ENCODE data around the gene IPMK.
"Not testable (repeated sequence)": the region's sequence is repeated elsewhere in the genome, so short reads cannot be mapped to it uniquely, and the experiment has no call there.

Gene IPMK

DNA sequence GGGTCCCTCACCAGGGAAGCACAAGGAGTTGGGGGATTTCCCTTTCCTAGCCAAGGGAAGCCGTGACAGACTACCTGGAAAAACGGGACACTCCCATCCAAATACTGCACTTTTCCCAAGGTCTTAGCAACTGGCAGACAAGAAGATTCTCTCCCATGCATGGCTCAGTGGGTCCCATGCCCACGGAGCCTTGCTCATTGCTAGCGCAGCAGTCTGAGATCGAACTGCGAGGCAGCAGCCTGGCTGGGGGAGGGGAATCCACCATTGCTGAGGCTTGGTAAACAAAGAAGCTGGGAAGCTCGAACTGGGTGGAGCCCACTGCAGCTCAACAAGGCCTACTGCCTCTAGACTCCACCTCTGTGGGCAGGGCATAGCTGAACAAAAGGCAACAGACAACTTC is 37.8 kb downstream of the IPMK start:
- peaks cover 24% of the 10 kb centered on the region for H3K4me1 Mint-ChIP-seq (ENCODE audit: low read depth)
- H3K4me3 Mint-ChIP-seq; intact Hi-C loops (cut with micrococcal nuclease); H3K27ac Mint-ChIP-seq; H3K27me3 Mint-ChIP-seq; H3K9me3 Mint-ChIP-seq: not testable (repeated sequence)
- H3K36me3 Mint-ChIP-seq (ENCODE audit: low read depth), result peaks cover 89% of the 10 kb centered on the region

GRCh38 chr10:58225654-58226053 is 42.0 kb downstream of the IPMK start:
- no peaks in the 10 kb centered on the region for H3K27me3 Mint-ChIP-seq
- H3K27ac Mint-ChIP-seq, result no peak overlapping the region
- peaks cover 53% of the 10 kb centered on the region for H3K36me3 Mint-ChIP-seq (ENCODE audit: low read depth)
- no peak overlapping the region for H3K4me3 Mint-ChIP-seq
- no peaks in the 10 kb centered on the region for H3K4me1 Mint-ChIP-seq (ENCODE audit: low read depth)
- intact Hi-C loops (cut with micrococcal nuclease), result no loop called here
- H3K9me3 Mint-ChIP-seq, result no peaks in the 10 kb centered on the region

DNA sequence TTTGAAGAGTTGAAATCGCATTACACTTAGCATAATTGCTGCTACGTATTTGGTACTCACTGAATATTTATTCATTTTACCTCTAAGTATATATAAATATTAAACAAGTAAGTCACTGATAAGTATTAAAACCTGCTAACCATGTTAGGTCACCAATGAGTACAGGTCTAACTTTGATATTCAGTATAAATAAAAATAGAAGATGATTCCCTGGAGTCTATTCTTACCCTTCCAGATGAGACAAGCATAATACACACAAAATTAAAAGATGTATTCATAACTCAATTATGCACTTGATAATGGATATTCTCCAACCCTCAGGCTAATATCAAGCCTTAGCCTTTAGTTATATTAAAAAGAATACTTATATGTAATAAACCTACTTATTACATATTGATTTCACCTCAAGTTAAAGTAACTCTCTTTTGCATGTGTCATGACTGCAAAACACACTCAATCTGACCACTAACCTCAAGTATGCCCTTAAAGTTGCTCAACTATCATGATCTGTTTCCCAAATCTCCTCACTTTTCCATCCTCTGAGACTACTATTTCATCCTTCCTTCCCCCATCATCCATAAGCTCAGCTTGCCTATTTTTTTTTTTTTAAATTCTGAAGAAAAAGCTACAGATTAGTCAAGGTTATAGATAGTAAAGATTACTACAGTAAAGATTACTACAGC is 46.8 kb downstream of the IPMK start:
- H3K4me1 Mint-ChIP-seq (ENCODE audit: low read depth), result peaks cover 5% of the 10 kb centered on the region
- H3K36me3 Mint-ChIP-seq (ENCODE audit: low read depth), result peaks cover 31% of the 10 kb centered on the region
- H3K27me3 Mint-ChIP-seq, result no peaks in the 10 kb centered on the region
- H3K9me3 Mint-ChIP-seq, result no peaks in the 10 kb centered on the region
- intact Hi-C loops (cut with micrococcal nuclease), result no loop called here
- no peak overlapping the region for H3K27ac Mint-ChIP-seq
- no peak overlapping the region for H3K4me3 Mint-ChIP-seq

DNA sequence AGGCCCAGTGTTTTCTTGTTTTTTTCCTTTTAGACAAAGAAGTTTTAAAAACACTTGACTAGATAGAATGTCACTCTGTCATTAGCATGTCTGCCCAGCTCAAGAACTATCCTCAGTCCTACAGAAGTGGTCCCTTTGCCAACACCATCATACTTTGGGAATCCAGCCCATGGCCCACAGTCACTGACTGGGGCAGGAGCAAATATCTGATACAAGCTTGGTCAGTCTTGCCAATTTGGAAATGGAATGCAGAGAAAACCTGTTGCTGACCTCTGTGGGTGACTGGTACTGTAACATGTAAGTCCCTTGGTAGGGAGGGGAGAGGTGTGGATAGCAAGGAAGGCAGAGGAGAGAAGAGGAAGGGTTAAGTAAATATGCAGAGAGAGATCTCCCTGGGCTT is 47.8 kb downstream of the IPMK start:
- Mint-ChIP-seq H3K4me1 (ENCODE audit: low read depth) (peaks cover 5% of the 10 kb centered on the region), H3K27me3 (no peaks in the 10 kb centered on the region), H3K9me3 (no peaks in the 10 kb centered on the region), H3K4me3 (no peak overlapping the region), H3K27ac (no peak overlapping the region), H3K36me3 (ENCODE audit: low read depth) (peaks cover 29% of the 10 kb centered on the region)
- intact Hi-C loops (cut with micrococcal nuclease), result no loop called here

- Mint-ChIP-seq H3K27me3 (no peaks in the 10 kb centered on the region), H3K9me3 (no peaks in the 10 kb centered on the region), H3K4me1 (ENCODE audit: low read depth) (peaks cover 5% of the 10 kb centered on the region), H3K4me3 (no peak overlapping the region), H3K36me3 (ENCODE audit: low read depth) (peaks cover 47% of the 10 kb centered on the region), H3K27ac (no peak overlapping the region)
- intact Hi-C loops (cut with micrococcal nuclease), result no loop called here
Measured at GRCh38 chr10:58217612-58218011, 50.1 kb downstream of the IPMK start.

DNA sequence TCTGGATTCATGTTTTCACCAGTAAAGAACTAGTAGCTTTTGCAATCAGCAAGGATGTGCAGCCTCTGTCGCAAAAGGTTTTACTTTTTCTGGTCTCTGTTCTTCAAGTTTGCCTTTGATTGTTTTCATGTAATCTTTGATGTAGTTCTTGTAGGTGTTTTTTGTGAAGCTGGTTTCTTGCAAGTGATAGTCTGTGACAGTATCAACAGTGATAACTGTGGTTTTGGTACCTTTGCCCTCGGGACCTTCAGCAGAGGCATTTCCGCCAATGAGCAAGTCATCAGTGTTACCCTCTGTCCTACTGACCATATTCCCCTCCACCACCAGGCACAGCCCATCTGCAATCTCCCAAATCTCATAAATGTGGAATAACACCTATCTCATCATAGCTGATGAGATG is 55.1 kb downstream of the IPMK start:
- Mint-ChIP-seq H3K27me3 (no peaks in the 10 kb centered on the region), H3K4me1 (ENCODE audit: low read depth) (no peaks in the 10 kb centered on the region), H3K36me3 (ENCODE audit: low read depth) (peaks cover 88% of the 10 kb centered on the region), H3K27ac (no peak overlapping the region), H3K9me3 (no peaks in the 10 kb centered on the region), H3K4me3 (no peak overlapping the region)
- intact Hi-C loops (cut with micrococcal nuclease), result no loop called here

DNA sequence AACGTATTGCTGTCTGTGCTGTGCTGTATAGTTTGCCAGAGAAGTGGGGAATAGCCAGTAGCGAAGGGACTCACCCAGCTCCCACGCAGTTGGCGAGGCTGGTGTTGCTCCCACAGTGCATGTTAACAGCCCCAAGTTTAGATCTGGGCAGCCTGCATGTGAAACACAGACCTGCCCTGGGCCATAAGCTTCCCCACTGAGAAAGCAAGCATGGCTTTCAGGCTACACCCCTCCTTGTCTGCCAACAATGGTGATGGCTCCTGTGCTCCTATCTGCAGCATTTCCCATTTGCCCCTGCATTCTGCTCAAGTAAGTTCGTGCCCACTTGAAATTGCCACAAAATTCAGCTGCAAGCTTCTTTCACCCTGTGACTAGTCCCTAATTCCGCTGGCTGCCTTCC is 57.5 kb downstream of the IPMK start:
- H3K4me3 Mint-ChIP-seq, result no peak overlapping the region
- intact Hi-C loops (cut with micrococcal nuclease), result no loop called here
- no peaks in the 10 kb centered on the region for H3K4me1 Mint-ChIP-seq (ENCODE audit: low read depth)
- H3K9me3 Mint-ChIP-seq, result no peaks in the 10 kb centered on the region
- H3K27me3 Mint-ChIP-seq, result no peaks in the 10 kb centered on the region
- no peak overlapping the region for H3K27ac Mint-ChIP-seq
- peaks cover 75% of the 10 kb centered on the region for H3K36me3 Mint-ChIP-seq (ENCODE audit: low read depth)

DNA sequence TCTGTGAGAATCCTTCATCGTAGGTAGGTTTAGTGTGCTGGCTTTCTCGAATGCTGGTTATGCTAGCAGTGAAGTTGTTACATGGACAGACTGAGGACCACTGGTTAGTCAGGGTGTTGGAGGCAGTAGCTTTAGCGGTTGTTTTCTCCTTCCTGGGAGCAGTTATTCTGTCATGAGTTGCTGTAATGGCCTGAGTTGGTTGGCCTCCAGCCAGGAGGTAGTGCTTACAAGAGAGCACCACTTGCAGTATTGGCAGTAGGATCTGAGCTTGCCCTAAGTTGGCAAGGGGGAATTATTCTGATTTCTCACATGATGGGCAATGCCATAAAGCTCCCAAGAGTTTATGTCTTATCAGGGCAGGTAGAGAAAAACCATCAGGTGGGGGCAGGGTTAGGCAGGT is 58.0 kb downstream of the IPMK start:
- H3K4me3 Mint-ChIP-seq, result no peak overlapping the region
- intact Hi-C loops (cut with micrococcal nuclease), result no loop called here
- H3K36me3 Mint-ChIP-seq (ENCODE audit: low read depth), result peaks cover 71% of the 10 kb centered on the region
- no peaks in the 10 kb centered on the region for H3K9me3 Mint-ChIP-seq
- H3K4me1 Mint-ChIP-seq (ENCODE audit: low read depth), result no peaks in the 10 kb centered on the region
- no peak overlapping the region for H3K27ac Mint-ChIP-seq
- H3K27me3 Mint-ChIP-seq, result no peaks in the 10 kb centered on the region

DNA sequence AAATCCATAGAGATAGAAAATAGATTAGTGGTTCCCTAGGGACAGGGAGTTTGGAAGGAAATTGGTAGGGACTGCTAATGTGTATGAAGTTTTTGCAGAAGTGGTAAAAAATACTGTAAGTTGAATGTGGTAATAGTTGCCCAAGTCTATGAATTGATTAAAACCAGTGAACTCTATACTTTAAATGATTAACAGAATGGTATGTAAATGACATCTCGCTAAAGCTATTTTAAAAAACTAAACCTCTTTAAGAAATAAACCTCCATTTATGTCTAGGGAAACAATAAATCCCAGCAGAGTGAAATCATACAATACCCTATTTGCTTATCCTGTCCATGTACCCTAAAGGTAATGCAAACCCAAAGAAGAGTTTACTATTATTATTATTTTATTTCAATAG is 61.4 kb downstream of the IPMK start:
- Mint-ChIP-seq H3K9me3 (no peaks in the 10 kb centered on the region), H3K27me3 (no peaks in the 10 kb centered on the region), H3K27ac (no peak overlapping the region), H3K4me1 (ENCODE audit: low read depth) (no peaks in the 10 kb centered on the region), H3K36me3 (ENCODE audit: low read depth) (peaks cover 66% of the 10 kb centered on the region), H3K4me3 (no peak overlapping the region)
- intact Hi-C loops (cut with micrococcal nuclease), result no loop called here

DNA sequence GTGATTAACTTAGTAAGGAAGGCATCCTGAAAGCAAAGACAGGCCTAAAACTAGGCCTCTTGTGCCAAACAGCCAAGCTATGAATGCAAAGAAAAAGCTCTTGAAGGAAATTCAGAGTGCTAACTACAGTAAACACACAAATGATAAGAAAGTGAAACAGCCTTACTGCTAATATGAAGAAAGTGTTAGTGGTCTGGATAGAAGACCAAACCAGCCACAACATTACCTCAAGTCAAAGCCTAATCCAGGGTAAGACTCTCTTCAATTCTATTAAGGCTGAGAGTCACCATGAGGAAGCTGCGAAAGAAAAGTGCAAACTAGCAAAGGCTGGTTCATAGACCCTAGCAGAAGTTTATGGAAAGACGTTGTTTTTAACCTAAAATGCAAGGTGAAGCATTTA is 66.0 kb downstream of the IPMK start:
- Mint-ChIP-seq H3K36me3 (ENCODE audit: low read depth) (peaks cover 52% of the 10 kb centered on the region), H3K27me3 (no peaks in the 10 kb centered on the region), H3K27ac (no peak overlapping the region), H3K4me3 (no peak overlapping the region), H3K9me3 (no peaks in the 10 kb centered on the region), H3K4me1 (ENCODE audit: low read depth) (no peaks in the 10 kb centered on the region)
- intact Hi-C loops (cut with micrococcal nuclease), result no loop called here

DNA sequence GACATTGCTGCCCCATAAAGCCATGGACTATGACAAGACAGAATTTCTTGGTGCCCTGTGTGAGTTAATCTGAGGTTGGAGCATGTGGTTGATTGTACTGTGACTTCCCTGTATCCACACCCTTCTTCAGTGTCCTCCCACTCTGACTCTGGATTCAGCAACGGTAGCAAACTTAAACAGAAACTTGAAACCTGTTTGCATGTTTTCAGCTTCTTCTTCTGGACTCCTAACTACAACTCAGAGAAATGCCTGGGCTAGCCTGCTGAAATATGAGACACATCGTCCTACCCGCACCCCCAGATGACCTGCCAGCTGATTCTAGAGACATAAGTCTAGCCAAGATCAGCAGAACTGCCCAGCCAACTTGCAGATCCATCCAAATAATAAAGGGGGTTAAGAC is 78.4 kb downstream of the IPMK start:
- intact Hi-C loops (cut with micrococcal nuclease), result no loop called here
- Mint-ChIP-seq H3K4me3 (no peak overlapping the region), H3K27me3 (peaks cover 5% of the 10 kb centered on the region), H3K4me1 (ENCODE audit: low read depth) (peaks cover 10% of the 10 kb centered on the region), H3K27ac (no peak overlapping the region), H3K9me3 (no peaks in the 10 kb centered on the region), H3K36me3 (ENCODE audit: low read depth) (peaks cover 10% of the 10 kb centered on the region)

DNA sequence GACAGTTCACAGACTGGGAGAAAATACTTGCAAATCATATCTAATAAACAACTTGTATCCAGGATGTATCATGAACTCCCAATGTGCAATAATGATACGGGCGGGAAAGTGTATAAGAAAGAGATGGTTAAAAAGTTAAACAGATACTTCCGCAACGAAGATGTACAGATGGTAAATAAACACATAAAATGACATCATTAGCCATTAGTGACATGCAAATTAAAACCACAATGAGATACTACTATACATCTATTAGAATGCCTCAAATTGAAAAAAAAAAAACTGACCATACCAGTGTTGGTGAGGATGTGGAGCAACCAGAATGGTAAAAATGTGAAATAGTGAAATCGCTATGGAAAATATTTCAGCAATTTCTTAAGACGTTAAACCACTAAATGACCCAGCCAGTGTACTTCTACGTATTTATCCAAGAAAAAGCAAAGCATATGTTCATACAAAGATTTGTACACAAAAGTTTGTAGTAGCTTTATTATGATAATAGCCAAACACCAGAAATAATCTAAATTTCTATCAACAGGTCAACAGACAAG is 83.5 kb downstream of the IPMK start:
- intact Hi-C loops (cut with micrococcal nuclease), result no loop called here
- Mint-ChIP-seq H3K36me3 (ENCODE audit: low read depth) (no peaks in the 10 kb centered on the region), H3K4me3 (no peak overlapping the region), H3K27me3 (peaks cover 5% of the 10 kb centered on the region), H3K27ac (no peak overlapping the region), H3K4me1 (ENCODE audit: low read depth) (peaks cover 12% of the 10 kb centered on the region), H3K9me3 (no peaks in the 10 kb centered on the region)

- H3K9me3 Mint-ChIP-seq, result no peaks in the 10 kb centered on the region
- no peaks in the 10 kb centered on the region for H3K36me3 Mint-ChIP-seq (ENCODE audit: low read depth)
- no peaks in the 10 kb centered on the region for H3K27me3 Mint-ChIP-seq
- no peak overlapping the region for H3K27ac Mint-ChIP-seq
- intact Hi-C loops (cut with micrococcal nuclease), result no loop called here
- H3K4me3 Mint-ChIP-seq, result no peak overlapping the region
- peaks cover 9% of the 10 kb centered on the region for H3K4me1 Mint-ChIP-seq (ENCODE audit: low read depth)
Measured at GRCh38 chr10:58180666-58181065, 87.0 kb downstream of the IPMK start.

DNA sequence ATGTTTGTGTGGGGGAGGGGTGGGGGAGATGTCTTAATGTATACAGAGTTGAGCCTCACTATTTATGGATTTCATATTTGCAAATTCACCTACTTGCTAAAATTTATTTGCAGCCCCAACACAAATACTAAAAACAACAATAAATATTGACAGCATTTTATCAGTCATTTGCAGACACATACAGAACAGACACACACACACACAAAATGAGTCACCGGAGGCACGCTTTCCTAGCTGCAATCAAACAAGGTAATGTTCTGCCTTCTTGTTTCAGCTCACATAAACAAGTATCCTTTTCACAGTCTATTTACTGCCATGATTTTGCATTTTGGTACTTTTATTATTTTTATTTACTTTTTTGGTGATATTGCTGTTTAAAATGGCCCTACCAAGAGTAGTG is 88.5 kb downstream of the IPMK start:
- Mint-ChIP-seq H3K27me3 (no peaks in the 10 kb centered on the region), H3K36me3 (ENCODE audit: low read depth) (no peaks in the 10 kb centered on the region), H3K27ac (no peak overlapping the region), H3K4me1 (ENCODE audit: low read depth) (peaks cover 9% of the 10 kb centered on the region), H3K4me3 (no peak overlapping the region), H3K9me3 (no peaks in the 10 kb centered on the region)
- intact Hi-C loops (cut with micrococcal nuclease), result loop anchor here (10.0 kb wide), 1 partner anchor 216 kb away; no protein-coding TSS in a partner anchor

DNA sequence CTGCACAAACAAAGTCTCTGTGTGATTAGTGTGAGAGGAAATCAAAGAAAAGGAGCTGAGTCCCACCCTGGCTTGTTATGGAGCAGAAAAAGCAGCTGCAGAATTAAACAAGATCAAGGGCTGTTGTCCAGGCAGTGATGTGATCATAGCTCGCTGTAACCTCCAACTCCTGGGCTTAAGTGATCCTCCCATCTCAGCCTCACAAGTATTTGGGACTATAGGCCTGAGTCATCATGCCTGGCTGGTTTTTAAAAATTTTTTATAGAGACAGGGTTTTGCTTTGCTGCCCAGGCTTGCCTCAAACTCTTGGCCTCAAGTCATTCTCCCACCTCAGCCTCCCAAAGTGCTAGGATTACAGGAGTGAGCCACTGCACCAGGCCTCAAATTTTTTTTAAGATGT is 88.9 kb downstream of the IPMK start:
- H3K27me3 Mint-ChIP-seq, result no peaks in the 10 kb centered on the region
- no peak overlapping the region for H3K4me3 Mint-ChIP-seq
- intact Hi-C loops (cut with micrococcal nuclease), result loop anchor here (10.0 kb wide), 1 partner anchor 216 kb away; no protein-coding TSS in a partner anchor
- no peaks in the 10 kb centered on the region for H3K9me3 Mint-ChIP-seq
- H3K27ac Mint-ChIP-seq, result no peak overlapping the region
- H3K4me1 Mint-ChIP-seq (ENCODE audit: low read depth), result peaks cover 9% of the 10 kb centered on the region
- no peaks in the 10 kb centered on the region for H3K36me3 Mint-ChIP-seq (ENCODE audit: low read depth)

Data from dendritic cell treated with granulocyte-macrophage colony-stimulating factor and Interleukin-4, amounts not matched to agents 40 ng/mL and 50 ng/mL, for 4 days (primary cell).